Endothelial cell of umbilical vein (primary cell): ENCODE measurements around the gene DIAPH2. TPM values are rescaled to one million over a fixed set of nuclear protein-coding genes. Genes with fewer than 3 reads are reported as not detected.

Experiments
- BruUV-seq: library from RNA; stranded (reverse); fragments of 400-500 nt; replicated peaks from 2 replicates; lab custom pipeline; 2021; lab: Mats Ljungman, UMichigan
- CTCF ChIA-PET: fragments of 300-600, 350-600 bp; sonication (Branson Sonifier 250); formaldehyde crosslinking; loops from one replicate; lab custom pipeline; 2021; ENCODE audit warnings: antibody characterized with exemption, inconsistent platforms; lab: Charles Lee
- POLR2A ChIA-PET: fragments of 300-600, 350-600 bp; sonication (Branson Sonifier 250); formaldehyde crosslinking; loops from one replicate; lab custom pipeline; 2021; ENCODE audit warnings: antibody characterized with exemption, inconsistent platforms; lab: Charles Lee
- DNase-seq: peaks from one replicate; pipeline ENCODE4 v3.0.0-alpha.2; 2011; ENCODE audit warnings: low read depth, low spot score
- FAIRE-seq: peaks from 2 replicates; lab custom pipeline; 2011; peaks lifted over from hg19 to GRCh38; lab: Jason Lieb, UNC
- H2AFZ ChIP-seq: 2 replicates; pipeline ENCODE4 v1.6.0; 2012; ENCODE audit warnings: low read depth, low read length, control low read depth, inconsistent platforms
- H3K27ac ChIP-seq: 2 replicates; pipeline ENCODE4 v1.5.1; 2011; ENCODE audit warnings: low read depth, mild to moderate bottlenecking, control low read depth, low read length, moderate library complexity; ENCODE audit not compliant: insufficient read depth
- H3K27me3 ChIP-seq, 2 experiments: 2 replicates each; pipeline versions ENCODE4 v1.6.0 to v1.6.1; 2011; ENCODE audit warnings: low read length in 2 of 2, mixed read lengths in 1 of 2; ENCODE audit not compliant: control insufficient read depth in 2 of 2, insufficient read depth in 2 of 2
- H3K36me3 ChIP-seq, 2 experiments: 2 replicates in 1 of 2; 3 replicates in 1 of 2; pipeline ENCODE4 v1.5.1; 2011; ENCODE audit warnings: low read length in 2 of 2, mild to moderate bottlenecking in 1 of 2, moderate library complexity in 1 of 2; ENCODE audit not compliant: control insufficient read depth in 2 of 2, insufficient read depth in 2 of 2; ENCODE audit errors: extremely low read depth in 1 of 2
- H3K4me1 ChIP-seq: 3 replicates; pipeline ENCODE4 v1.5.1; 2011; ENCODE audit warnings: mild to moderate bottlenecking, low read length; ENCODE audit not compliant: control insufficient read depth, insufficient read depth; ENCODE audit errors: extremely low read depth
- H3K4me2 ChIP-seq: 2 replicates; pipeline ENCODE4 v1.6.1; 2011; ENCODE audit warnings: low read length, control low read depth, mixed read lengths; ENCODE audit not compliant: insufficient read depth
- H3K4me3 ChIP-seq, 3 experiments: fragments of 200-600 bp in 1 of 3; sonication (generic), shearing (Covaris generic) in 1 of 3; replicated peaks in 1 of 3; 2 replicates each; pipeline ENCODE4 v1.5.1; 2011 to 2016; ENCODE audit warnings: control low read depth in 3 of 3, low read length in 3 of 3, mild to moderate bottlenecking in 2 of 3, inconsistent platforms in 1 of 3, low read depth in 1 of 3, moderate library complexity in 1 of 3; ENCODE audit not compliant: insufficient read depth in 1 of 3
- H3K79me2 ChIP-seq: 2 replicates; pipeline ENCODE4 v1.6.0; 2012; ENCODE audit warnings: low read length, inconsistent platforms; ENCODE audit not compliant: control insufficient read depth, insufficient read depth
- H3K9ac ChIP-seq: replicated peaks from 2 replicates; pipeline ENCODE3; 2011; ENCODE audit warnings: low read length, control low read depth; ENCODE audit not compliant: insufficient read depth; ENCODE audit errors: extremely low read depth
- H3K9me1 ChIP-seq: replicated peaks from 3 replicates; pipeline ENCODE4 v1.6.0; 2011; ENCODE audit warnings: mild to moderate bottlenecking, low read length; ENCODE audit not compliant: control insufficient read depth, insufficient read depth; ENCODE audit errors: extremely low read depth
- H3K9me3 ChIP-seq: replicated peaks from 2 replicates; pipeline ENCODE4 v1.5.1; 2012; ENCODE audit warnings: low read length, inconsistent platforms; ENCODE audit not compliant: control insufficient read depth, insufficient read depth
- H4K20me1 ChIP-seq: replicated peaks from 2 replicates; pipeline ENCODE3; 2011; ENCODE audit warnings: mild to moderate bottlenecking, low read length; ENCODE audit not compliant: control insufficient read depth, insufficient read depth; ENCODE audit errors: extremely low read depth
- EZH2 ChIP-seq: IDR thresholded peaks from 2 replicates; pipeline ENCODE4 v1.6.1; 2012; ENCODE audit warnings: borderline replicate concordance, low read depth, mild to moderate bottlenecking, moderate library complexity, low read length, inconsistent platforms; ENCODE audit not compliant: severe bottlenecking
- FOS ChIP-seq: IDR thresholded peaks from 2 replicates; pipeline ENCODE4 v1.6.1; 2011; ENCODE audit warnings: mild to moderate bottlenecking, low read length, moderate library complexity, borderline replicate concordance; ENCODE audit not compliant: insufficient read depth
- GATA2 ChIP-seq: IDR thresholded peaks from 2 replicates; pipeline ENCODE4 v1.7.0; 2011; ENCODE audit warnings: low read depth, mild to moderate bottlenecking, moderate library complexity, mixed read lengths, low read length; ENCODE audit not compliant: insufficient read length, insufficient read depth
- JUN ChIP-seq: IDR thresholded peaks from 2 replicates; pipeline ENCODE4 v1.6.1; 2011; ENCODE audit warnings: borderline replicate concordance, low read depth; ENCODE audit not compliant: insufficient read length, insufficient read depth
- MYC ChIP-seq: IDR thresholded peaks from one replicate; pipeline ENCODE4 v1.6.1; 2011; ENCODE audit warnings: mild to moderate bottlenecking, low read depth, low read length
- POLR2A ChIP-seq: IDR thresholded peaks from 2 replicates; pipeline ENCODE4 v1.6.1; 2012; ENCODE audit warnings: low read depth, mild to moderate bottlenecking, control low read depth, low read length
- POLR2AphosphoS5 ChIP-seq: IDR thresholded peaks from 2 replicates; pipeline ENCODE4 v1.6.1; 2012; ENCODE audit warnings: low read depth, mild to moderate bottlenecking, control low read depth, low read length, moderate library complexity; ENCODE audit not compliant: insufficient read depth
- dilution Hi-C: fragments of 300-500 bp; cut with MboI; formaldehyde crosslinking; loops from one replicate; pipeline ENCODE4 v1.15.0; 2019; ENCODE audit warnings: low sequenced_read_pairs; ENCODE audit not compliant: extremely low pct_ligation_motif_present
- intact Hi-C: fragments of 100-400 bp; cut with micrococcal nuclease; formaldehyde crosslinking; loops from one replicate; pipeline ENCODE4 v1.10.0; 2022
- polyA plus RNA-seq, 4 experiments: library from polyadenylated mRNA; depleted of rRNA in 3 of 4; stranded (reverse) in 3 of 4; unstranded in 1 of 4; fragments of >200 nt; gene quantifications; 2 replicates each; pipeline versions ENCODE4 v1.2.1 to v1.2.3, GENCODE V29; 2011 to 2012; ENCODE audit warnings: missing spikeins in 1 of 4
- total RNA-seq: library from RNA; stranded (reverse); gene quantifications from 2 replicates; pipeline ENCODE4 v1.2.3, GENCODE V29; 2021
- TF ChIP-seq, protein P1 (sequence below), 2 donors: IDR thresholded peaks; 1 replicate in 1 of 2; 2 replicates in 1 of 2; pipeline ENCODE4 v1.5.1; 2011; ENCODE audit warnings: low read length in 2 of 2, mild to moderate bottlenecking in 2 of 2, moderate library complexity in 2 of 2, control low read depth in 1 of 2, inconsistent platforms in 1 of 2, low read depth in 1 of 2; ENCODE audit not compliant: insufficient read depth in 1 of 2; ENCODE audit errors: extremely low read depth in 1 of 2
- TF ChIP-seq, protein P2 (sequence below): IDR thresholded peaks from 2 replicates; pipeline ENCODE4 v1.6.1; 2011; ENCODE audit not compliant: insufficient read depth, insufficient read length

The DIAPH2 gene
- total and polyA plus RNA-seq, 2 donors (not counting 3 experiments of a cell fraction or from before 2014, with no cell fraction given), result 3.0 to 30.0 TPM

DNA sequence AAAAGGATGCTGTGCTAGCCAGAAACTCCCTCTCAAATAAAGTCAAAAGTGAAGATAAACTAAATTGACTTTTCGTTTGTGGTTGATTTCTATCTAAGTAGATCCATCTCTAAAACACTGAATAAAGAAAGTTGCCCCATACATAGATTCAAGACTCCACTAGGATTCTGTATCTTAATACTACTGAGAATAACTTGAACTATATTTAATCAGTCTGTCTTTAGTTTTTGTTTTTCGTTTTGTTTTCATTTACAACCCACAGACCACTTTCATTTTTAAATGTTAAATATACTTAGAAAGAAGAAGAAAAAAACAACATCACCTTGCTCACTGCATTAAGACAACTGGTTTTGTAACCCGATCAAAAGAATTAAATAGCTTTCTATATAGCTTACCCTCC lies 854.1 kb downstream of the DIAPH2 start:
- Histone ChIP-seq H3K9me3 (no peaks in the 10 kb centered on the region), H3K9me1 (no peaks in the 10 kb centered on the region), H2AFZ (no peak overlapping the region), H3K79me2 (no peaks in the 10 kb centered on the region), H4K20me1 (no peaks in the 10 kb centered on the region), H3K4me2 (no peak overlapping the region), H3K4me1 (peaks cover 18% of the 10 kb centered on the region), H3K9ac (no peak overlapping the region), H3K4me3 (no peak overlapping the region), H3K27ac (no peak overlapping the region), H3K27me3 (no peaks in the 10 kb centered on the region), H3K36me3 (no peaks in the 10 kb centered on the region)
- ChIA-PET POLR2A (no interaction called here), CTCF (no interaction called here)
- no peak for FAIRE-seq
- dilution Hi-C loops, result no loop called here
- no TSS peak for BruUV-seq
- intact Hi-C loops, result no loop called here
- TF ChIP-seq GATA2, result no peak
- DNase-seq, result no peak

DNA sequence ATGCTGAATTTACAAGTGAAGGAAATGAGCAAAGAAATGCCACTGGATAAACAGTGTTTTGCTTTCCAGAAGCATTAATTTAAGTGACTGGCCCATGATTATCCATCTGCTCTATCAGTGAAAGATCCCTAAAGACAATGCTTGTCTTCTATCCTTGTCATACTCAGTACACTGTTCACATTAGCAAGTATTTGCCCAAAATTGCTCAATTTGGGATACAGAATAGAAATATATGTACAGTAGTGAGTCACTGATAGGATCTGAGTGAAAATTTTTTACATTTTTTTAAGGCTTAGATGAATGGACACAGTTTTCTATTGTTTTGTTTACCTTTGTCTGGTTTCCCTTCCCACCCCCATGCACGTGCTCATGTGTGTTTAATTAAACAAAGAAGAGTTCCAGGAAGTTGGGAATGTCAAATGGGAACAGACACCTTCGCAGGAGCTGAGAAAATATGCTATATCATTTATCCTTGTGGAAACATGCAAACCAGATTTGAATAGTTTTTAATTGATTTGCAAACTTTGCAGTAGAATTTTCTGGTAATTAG lies 855.4 kb downstream of the DIAPH2 start:
- no TSS peak for BruUV-seq
- intact Hi-C loops (no loop called here), dilution Hi-C loops (no loop called here)
- Histone ChIP-seq H3K4me1 (peaks cover 18% of the 10 kb centered on the region), H3K36me3 (no peaks in the 10 kb centered on the region), H3K9ac (no peak overlapping the region), H2AFZ (no peak overlapping the region), H4K20me1 (no peaks in the 10 kb centered on the region), H3K4me2 (no peak overlapping the region), H3K27me3 (no peaks in the 10 kb centered on the region), H3K27ac (no peak overlapping the region), H3K9me1 (no peaks in the 10 kb centered on the region), H3K9me3 (no peaks in the 10 kb centered on the region), H3K4me3 (no peak overlapping the region), H3K79me2 (no peaks in the 10 kb centered on the region)
- ChIA-PET CTCF (interaction anchor here (1.4 kb wide), 1 partner anchor 15 kb away, joined by 4 read pairs; no protein-coding TSS in a partner anchor), POLR2A (no interaction called here)
- DNase-seq (peak; percentile 44), FAIRE-seq (no peak)
- TF ChIP-seq FOS (no peak), POLR2A (no peak), POLR2AphosphoS5 (no peak), GATA2 (no peak), JUN (no peak), EZH2 (no peak), MYC (no peak)
- TF ChIP-seq, protein P1, sequence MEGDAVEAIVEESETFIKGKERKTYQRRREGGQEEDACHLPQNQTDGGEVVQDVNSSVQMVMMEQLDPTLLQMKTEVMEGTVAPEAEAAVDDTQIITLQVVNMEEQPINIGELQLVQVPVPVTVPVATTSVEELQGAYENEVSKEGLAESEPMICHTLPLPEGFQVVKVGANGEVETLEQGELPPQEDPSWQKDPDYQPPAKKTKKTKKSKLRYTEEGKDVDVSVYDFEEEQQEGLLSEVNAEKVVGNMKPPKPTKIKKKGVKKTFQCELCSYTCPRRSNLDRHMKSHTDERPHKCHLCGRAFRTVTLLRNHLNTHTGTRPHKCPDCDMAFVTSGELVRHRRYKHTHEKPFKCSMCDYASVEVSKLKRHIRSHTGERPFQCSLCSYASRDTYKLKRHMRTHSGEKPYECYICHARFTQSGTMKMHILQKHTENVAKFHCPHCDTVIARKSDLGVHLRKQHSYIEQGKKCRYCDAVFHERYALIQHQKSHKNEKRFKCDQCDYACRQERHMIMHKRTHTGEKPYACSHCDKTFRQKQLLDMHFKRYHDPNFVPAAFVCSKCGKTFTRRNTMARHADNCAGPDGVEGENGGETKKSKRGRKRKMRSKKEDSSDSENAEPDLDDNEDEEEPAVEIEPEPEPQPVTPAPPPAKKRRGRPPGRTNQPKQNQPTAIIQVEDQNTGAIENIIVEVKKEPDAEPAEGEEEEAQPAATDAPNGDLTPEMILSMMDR (IDR thresholded peaks at IDR 0.05; ENCODE audit: extremely low read depth in 1 of 2, insufficient read depth in 1 of 2, low read depth in 1 of 2, low read length in 2 of 2), result no peak
- TF ChIP-seq, protein P2, sequence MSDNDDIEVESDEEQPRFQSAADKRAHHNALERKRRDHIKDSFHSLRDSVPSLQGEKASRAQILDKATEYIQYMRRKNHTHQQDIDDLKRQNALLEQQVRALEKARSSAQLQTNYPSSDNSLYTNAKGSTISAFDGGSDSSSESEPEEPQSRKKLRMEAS, result no peak
